GM18873 (cell line): Measurements from ENCODE around the gene MYL5.
"Not testable (repeated sequence)": the region's sequence is repeated elsewhere in the genome, so short reads cannot be mapped to it uniquely, and the experiment has no call there.

Source experiments
- ATAC-seq: cut with Tn5 transposase; IDR thresholded peaks from one replicate; pipeline ENCODE4 v1.9.1; 2021; ENCODE audit warnings: mild to moderate bottlenecking, moderate library complexity, moderate number of reproducible peaks; ENCODE audit not compliant: unreplicated experiment, low FRiP score

Gene MYL5

DNA sequence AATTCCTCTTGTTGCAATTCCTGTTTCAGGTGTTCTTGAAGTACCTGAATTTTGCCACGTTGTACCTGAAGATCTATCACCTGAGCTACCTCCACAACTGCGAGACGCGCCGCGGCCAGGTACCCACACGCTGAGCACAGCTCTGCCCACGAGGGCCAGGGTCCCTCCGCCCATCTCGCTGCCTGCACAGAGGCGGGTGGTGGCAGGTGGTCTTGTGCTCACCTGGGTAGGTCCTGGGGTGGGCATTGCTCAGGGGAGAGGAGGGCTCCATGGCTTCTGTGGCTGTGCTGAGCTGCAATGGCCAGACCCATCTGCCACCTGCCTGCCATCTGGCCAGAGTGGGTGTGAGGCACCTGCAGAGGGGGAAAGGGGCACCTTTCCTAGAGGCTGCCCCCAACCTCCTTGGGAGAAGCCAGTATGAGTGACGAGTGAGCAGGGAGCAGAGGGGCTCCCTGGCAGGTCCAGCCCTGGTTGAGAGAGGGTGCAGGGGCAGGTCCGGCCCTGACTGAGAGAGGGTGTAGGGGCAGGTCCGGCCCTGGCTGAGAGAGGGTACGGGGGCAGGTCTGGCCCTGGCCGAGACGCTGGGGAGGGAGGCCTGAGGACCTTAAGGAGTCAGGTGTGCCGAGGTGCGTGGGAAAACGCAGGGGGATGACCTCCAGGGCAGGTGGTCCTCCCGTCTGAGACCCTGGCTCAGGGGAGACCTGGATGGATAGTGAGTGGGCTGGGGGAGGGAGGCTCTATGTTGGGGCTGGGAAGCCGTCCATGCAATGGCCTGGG is 38.3 kb upstream of the MYL5 start:
- no peak for ATAC-seq

- no peak for ATAC-seq
Measured at GRCh38 chr4:636628-637159, 37.6 kb upstream of the MYL5 start.

- no peak for ATAC-seq
Measured at GRCh38 chr4:637536-638280, 36.6 kb upstream of the MYL5 start.

DNA sequence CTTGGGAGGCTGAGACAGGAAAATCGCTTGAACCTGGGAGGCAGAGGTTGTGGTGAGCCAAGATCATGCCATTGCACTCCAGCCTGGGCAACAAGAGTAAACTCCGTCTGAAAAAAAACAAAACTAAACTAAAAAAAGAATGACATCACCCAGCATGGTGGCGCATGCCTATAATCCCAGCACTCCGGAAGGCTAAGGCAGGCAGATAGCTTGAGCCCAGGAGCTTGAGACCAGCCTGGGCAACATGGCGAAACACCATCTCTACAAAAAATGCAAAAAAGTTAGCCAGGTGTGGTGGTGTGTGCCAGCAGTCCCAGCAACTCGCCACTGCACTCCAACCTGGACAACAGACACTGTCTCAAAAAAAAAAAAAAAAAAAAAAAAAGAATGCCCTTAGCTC is 32.0 kb upstream of the MYL5 start:
- not testable (repeated sequence) for ATAC-seq

DNA sequence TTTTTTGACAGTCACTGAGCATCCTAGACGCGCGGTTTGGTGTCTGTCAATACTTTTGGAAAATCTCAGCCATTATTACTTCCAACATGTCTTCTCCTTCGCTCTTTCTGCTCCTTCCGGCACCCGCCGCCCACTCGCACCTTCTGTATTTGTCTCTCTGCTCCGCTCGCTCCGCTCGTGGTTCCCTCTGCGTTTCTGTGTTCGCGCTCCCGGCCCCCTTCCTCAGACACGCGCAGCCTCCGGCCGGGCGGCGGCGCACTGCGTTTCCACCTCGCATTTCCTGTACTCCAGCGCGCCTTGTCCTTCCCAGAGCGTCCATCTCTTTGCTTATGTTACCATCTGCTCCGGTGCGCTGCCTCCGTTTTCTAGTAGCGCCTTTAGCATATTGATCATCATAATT is 27.9 kb upstream of the MYL5 start:
- ATAC-seq: no peak

DNA sequence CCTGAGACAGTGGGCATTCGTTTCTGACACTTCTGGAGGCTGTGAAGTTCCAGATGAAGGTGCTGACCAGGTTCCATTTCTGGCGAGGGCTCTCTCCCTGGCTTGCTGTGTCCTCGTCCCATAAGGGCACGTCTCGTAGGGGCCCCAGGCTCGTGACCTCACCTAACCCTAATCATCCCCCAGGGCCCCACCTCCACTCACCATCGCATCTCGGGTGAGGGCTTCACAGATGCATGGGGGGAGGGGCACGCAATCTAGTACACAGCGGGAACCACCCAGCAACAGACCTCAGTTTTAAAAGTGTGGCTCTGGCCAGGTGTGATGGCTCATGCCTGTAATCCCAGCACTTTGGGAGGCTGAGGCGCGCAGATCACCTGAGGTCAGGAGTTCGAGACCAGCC is 26.9 kb upstream of the MYL5 start:
- ATAC-seq: no peak

DNA sequence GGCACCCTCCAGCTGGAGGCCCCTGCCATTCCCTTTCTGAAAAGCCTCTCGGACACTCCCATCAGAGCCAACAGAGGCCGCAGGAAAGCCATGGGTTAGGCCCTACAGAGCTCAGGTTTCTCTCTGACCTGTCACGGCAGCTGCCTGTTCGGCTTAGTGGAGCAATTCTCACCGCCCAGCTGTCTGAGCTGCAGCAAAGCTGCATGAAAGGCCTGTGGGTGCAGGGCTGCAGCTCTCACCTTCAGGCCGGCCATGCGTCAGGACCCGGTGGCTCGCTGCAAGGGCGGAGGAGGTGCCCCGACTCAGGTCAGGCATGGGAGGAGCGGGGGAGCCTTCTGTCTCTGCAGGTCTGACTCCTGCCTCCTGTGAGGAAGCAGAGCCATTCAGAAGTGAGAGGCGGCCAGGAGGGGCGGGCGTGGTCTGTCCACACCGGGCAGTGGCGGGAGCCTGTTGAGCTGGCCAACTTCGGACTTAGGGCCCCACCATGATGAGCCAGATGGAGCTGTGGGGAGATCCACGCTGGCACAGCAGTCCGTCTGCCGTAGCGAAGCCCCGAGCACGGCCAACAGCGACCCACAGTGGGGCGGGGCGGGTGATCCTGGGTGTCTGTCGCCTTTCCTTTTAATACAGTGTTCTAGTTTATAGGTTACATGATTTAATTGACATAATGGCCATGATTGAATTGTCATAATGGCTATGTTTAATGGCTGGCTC is 25.6 kb upstream of the MYL5 start:
- ATAC-seq: no peak

GRCh38 chr4:649293-649625 is 25.1 kb upstream of the MYL5 start:
- no peak for ATAC-seq

- ATAC-seq: no peak
Measured at GRCh38 chr4:649751-650310, 24.5 kb upstream of the MYL5 start.

DNA sequence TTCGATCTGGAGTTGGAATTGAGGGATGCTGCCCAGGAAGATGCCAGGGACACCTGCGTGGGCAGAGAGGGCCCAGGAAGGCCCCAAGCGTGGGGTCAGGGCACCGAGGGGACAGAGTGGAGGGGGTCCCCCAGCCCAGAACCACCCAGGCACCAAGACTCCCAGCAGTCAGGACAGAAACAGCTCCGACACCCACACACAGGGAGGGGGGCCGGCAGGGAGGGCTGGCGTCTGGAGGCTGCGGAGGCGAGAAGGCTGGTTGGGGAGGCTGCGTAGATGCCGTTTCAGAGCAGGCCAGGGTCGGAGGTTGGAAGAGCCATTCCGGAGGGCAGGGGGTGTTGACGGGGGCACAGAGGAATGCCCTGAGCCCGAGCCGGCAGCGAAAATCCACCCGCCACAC is 23.9 kb upstream of the MYL5 start:
- ATAC-seq: no peak

GRCh38 chr4:650951-651883 is 23.1 kb upstream of the MYL5 start:
- no peak for ATAC-seq

GRCh38 chr4:651884-652642 is 22.3 kb upstream of the MYL5 start:
- no peak for ATAC-seq

DNA sequence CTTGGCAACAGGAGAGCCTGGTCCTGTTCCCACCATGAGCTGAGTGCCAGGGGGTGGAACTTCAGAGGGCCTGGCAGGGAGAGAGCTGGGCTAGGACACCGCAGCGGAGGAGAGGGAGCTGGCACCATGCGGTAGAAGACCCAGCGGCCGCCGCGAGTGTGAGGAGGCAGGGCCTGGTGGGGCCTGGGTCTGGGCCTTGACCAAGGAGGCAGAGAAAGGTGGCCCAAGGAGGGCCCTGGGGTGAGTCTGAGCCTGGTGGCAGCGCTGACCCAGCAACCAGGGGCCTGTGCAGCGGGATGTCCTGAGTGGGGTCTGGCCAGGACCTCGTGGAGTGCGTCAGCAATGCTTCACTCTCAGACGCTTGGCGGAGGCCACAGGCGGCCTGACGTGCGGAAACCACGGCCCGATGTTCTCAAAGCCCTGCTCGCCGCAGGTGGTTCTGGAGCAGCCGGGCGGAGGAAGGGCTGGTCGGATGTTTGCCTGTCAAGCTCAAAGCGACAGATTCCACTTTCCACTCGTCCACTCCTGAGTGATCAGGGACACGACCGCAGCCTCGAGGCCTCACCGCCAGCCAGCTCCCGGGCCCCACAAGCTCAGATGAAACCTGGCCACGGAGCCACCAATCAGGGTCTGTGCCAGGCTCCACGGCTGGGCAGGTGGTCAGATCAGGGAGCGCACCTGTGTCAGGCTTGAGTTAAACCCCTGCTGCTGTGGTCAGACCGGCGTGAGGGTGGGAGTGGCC is 21.1 kb upstream of the MYL5 start:
- no peak for ATAC-seq

- no peak for ATAC-seq
Measured at GRCh38 chr4:653831-654502, 20.4 kb upstream of the MYL5 start.

DNA sequence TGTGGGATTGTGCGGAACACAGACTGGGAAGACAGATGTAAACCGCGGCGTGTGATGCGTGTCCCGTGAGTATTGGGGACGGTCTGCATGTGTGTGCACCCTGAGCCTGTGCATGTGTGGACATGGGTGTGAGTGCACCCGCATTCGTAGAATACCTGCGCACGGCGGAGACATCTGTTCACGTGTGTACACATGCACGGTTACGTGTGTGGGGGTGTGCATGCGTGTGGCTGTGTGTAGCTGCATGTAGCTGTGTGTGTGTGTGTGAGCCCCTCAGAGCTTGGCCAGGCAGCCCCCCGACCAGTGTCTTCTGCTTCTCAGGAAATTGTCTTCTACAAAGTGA is 19.9 kb upstream of the MYL5 start:
- no peak for ATAC-seq

DNA sequence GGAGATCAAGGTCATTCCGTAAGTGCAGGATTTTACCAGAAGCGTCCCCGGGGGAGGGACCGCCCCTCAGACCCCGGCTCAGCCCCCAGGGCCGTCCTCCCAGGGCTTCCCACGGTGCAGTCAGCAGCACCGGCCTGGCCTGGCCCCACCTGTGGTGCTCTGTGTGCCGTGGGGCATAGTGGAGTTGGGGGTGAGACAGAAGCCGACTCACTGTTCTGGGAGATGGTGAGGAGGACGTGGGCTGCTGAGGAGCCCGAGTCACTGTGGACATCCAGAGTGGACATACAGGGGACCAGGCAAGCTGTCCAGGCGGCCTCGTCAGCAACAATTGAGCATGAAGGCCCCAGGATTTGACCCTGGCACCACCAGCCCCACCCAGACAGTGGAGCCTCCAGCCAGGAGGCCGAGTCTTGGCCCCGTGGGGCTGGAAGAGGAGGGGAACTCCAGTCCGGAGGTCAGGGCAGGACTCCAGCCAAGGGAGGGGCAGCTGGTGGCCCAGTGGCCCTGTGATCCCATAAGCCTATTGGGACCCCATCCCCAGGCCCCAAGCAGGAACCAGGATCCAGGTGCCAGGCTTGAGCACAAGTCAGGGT is 19.4 kb upstream of the MYL5 start:
- no peak for ATAC-seq

DNA sequence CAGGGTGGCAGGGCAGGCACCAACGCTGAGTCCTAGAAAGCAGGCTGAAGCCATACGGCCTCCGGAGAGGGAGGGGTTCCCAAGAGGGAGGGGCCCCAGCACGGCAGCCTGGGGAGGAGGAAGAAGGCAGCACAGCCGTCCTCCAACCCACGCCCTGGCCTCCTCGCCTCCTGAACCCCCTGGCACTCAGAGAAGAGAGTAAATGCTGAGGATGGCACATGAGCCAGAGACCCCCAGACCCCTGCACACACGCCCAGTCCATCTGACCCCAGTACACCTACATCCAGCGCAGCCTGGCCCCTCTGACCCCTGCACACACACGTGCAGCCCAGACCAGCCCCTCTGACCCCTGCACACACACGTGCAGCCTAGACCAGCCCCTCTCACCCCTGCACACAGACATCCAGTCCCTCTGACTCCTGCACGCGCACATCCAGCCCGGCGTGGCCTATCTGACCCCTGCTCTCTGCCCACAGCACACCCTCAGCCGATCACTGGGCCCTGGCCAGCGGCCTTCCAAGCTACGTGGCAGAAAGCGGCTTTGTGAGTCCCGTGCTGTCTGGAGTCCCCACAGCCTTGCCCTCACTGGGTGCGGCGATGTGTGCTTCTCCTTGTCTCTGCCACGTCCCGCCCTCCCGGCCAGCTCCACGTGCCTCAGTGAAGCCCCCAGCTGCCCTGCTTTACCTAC is 18.7 kb upstream of the MYL5 start:
- no peak for ATAC-seq
